Eye (tissue), 1 donor: ENCODE data around the gene HOXB5.

ENCODE experiments used
- DNase-seq: peaks from one replicate; pipeline ENCODE4 v3.0.0-alpha.2; 2015

Gene HOXB5

DNA sequence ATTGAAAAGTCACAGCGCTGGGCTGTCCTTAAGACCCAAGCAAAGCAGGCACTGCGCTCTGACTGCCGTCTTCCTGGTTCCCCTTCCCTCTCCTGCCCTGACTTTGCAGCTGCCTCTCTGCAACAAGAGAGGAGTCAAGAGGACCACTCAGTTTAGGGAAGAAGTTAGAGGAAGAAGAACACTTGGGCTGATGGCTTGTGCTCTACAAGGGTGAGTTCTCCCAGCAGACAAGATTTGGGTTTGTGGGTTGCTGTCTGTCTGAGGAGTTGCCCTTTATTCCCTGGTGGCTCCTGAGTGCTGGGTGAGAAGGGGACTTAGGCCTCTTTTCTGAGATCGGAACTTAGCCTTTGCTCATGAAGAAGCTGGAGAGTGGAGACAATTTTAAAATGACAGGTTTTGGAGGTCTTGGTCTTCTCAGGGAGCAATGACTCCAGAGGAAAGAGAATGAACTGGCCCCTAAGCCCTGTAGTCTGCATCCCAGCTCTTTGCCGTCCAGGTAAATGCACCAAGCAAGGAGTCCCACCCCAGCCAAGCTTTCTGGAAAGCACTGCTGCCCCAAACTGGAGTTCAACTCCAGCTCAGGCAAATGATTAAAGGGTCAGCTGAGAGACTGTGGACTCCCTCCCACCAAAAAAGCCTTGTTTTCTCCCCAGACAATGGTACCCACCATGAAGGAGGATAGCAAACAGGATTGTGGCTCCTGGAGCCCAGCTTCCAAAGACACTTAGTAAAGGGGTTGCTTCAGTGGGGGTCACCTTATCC lies 35.3 kb upstream of the HOXB5 start:
- DNase-seq: no peak

DNA sequence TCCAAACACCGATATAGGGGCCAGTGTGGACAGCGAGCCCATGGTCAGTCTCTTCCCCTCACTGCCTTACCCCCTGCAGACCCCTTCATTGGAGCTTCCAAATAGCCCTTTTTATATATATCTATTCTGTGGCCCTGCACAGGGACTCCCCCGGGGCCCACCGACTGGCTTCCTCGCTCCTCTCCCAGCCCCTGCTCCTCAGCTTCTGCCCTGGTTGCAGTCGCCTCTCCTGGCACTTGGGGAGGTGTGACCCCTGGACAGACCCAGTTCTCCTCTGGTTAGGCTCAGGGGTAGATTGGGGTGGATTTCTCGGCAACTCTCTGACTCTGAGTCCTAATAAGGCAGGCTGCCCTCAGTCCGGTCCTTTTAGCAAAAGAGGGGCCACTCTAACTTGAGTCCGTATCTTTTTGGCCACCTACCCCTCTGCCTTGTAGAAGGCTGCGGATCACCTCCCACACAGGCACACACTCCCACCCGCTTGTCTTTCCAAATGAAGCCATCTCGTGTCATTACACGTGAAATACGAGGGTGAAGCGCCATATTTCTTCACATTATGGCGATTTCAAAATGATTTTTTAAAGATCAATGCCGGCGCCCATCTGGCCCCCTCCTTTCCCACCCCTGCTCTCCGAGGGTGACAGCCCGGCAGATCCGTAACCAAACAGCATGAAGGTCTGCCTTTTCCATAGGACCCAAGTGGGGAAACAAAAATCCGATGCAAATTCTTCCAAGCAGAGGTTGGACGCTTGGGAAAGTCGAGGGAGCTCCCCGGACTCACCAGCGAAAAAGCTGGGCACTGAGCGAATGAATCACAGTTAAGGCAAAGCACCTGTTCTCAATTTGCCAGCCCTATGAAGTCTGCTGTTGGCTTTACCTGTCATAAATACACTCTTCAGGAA lies 34.3 kb upstream of the HOXB5 start:
- no peak for DNase-seq

DNA sequence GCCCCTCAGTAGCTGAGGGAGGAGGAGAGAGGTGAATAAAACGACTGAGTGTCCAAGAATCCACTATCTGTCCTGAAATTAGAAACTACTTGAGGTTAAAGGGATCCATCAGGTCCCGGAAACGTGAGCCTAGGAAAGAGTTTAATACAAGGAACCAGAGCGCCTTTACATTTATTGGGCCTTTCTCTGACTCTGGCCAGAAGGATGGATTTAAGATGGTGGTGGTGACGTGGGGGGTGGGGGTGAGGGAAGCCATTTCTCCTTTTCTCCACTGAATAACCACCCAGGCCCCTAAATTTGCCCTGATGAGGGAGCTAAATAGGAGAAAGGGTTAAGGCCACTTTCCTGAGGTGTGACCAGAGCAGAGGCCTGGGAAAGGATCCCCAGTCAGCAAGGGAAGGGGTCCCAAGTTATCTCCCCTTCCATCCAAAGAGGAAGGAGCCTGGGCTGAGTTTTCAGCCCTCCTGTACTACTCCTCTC lies 33.6 kb upstream of the HOXB5 start:
- DNase-seq: no peak

DNA sequence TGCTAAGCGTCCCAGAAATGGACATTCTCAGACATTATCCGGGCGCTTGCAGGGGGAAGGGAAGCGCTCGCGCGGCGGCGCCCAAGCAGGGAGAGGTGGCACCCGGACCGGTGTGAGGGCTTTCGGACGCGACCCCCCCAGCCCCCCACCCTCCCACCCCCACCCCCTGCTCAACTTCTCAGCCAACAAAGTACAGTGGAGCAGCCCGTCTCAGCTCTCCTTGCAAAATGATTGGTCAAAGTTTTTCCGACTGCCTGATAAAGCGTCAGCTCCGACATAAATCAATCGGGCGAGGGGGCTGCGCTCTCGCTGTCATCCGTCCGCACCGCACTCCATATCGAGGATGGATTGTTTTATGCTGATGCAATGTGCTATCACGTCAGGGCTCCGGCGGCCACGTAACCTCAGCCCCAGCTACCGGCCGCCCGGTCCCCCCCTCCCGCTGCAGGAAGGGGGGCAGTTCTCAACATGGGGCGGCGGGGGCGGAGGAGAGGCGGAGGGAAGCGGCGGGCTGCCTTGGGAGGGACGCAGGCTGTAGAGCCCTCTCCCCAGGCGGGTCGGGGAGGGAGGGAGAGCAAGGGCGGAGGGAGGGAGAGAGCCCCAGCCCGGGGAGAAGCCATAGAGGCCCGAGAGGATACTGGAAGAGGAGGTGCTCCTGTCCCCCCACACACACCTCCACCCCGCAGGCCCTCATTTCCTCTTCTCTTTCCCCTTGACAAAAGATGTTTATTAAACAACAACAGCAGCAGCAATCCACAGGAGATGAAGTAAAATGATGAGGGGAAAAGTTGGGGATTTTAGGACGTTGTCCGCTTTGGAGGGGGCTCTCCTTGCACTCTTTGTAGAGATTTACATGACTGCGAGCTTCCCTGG lies 32.9 kb upstream of the HOXB5 start, which contains the start of gene HOXB9:
HOXB9 (minus strand) TSS at position 114 of the 873 bp plus-strand sequence; CDS start at position 25, 89 bp downstream.
- no peak for DNase-seq

DNA sequence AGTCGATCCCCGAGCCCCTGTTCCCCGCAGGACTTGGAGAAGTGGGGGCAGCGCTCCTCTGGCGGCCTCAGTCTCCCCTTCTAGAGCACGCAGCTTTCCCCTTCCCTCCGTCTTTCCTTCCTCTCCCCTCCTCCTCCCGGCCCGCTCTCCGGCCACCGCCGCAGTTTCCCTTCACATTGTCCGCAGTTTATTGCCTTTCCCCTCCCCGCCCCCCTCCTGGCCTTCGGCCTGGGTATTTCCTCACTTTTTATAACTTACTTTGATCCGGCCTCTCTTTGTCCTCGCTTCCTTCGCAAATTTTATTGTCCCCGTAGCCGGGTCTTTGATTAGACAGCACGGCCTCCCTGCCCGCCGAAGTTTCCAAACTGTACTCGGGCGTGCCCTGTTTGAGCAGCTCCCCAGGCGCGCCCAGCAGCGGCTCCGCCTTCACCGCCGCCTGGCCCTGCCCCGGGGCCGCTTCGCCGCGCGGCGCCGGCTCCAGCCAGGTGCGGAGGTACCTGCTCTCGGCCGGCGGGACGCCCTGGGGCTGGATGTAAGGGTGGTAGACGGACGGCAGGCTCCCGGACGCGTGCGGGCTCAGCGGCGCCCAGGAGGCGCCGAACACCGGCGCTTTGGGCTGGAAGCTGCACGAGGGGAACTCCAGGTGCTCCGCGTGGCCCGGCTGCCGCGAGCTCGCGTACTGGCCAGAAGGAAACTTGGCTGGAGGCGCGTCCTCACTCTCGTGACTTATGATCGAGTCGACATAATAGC lies 32.1 kb upstream of the HOXB5 start:
- no peak for DNase-seq

DNA sequence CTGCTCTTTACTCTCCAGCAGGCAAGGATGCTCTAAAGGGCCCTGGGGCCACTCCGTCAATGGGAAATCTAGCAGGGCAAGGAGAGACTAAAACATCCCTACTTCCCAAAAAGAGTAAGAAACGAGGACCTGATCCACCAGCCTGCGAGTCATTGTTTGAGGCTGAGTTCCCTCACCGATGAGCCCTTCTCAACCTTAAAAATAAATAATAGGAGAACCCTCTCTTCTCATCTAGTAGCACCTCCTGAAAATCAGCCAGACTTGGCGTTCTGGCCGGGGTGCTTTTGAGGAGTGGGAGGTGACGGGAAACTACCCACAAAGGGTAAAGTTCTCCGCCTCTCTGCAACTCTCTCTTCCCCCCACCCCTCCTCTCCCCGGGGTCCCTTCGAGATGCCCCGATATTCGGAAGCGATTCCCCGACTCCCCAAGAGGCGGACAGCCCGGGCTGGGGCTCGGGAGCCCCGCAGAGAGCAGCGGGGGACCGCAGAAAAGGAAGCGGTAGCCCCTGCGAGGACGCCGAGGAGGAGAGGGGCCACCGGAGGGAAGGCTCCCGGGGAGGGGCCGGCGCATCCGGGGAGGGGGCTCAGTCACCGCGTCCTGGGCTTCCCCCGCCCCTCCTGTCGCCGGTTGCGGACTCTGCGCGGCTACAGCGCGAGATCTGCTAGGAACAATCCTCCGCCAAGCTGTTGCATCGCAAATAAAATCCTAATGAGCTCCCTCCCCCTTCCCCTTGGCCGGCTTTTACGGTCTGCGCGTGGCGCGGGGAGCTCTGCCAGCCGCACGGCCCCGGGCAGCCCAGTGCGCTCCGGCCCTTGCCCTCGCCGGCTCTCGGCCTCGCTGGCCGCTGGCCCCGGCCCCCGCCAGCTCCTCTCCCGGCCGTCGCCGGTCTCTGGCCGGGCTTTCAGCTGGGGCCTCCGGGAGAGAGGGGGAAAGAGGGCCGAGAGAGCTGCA lies 31.2 kb upstream of the HOXB5 start:
- peak; percentile 60 for DNase-seq

DNA sequence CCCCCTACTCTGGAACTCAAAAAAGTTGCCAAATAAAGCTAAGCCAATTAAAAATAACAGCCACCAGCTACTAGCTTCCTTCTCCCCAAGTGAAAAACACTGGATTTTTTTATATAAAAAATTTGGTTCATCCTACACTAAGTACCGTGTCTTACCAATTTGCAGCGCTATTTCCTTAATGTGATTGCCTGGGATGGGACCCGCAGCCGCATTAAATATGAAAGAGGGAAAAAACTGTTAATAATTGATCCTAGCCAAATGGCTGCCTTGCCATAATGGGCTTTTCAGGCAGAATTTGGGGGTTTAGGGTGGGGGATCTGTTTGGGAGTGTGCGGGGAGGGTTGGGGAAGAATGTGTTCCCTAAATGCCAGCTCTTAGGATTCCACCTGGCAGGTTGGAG lies 30.5 kb upstream of the HOXB5 start:
- no peak for DNase-seq

DNA sequence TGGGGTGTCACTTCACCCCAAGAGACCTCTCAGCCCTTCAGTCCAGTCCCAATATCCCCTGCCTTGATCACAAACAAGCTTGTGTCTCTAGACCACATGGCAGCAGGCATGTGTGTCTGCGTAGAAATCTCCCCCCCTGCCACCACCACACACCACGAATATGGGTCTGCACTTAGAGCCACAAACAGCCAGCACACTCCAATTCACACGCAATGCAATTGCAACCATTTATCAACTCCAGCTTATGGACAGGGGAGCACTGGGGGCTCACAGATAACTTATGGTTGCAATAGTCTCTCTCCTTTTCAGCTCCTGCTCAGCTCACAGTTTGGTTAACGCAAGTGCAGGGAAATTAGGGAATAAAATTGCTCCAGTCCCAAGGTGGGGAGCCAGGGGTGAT lies 30.0 kb upstream of the HOXB5 start:
- no peak for DNase-seq

DNA sequence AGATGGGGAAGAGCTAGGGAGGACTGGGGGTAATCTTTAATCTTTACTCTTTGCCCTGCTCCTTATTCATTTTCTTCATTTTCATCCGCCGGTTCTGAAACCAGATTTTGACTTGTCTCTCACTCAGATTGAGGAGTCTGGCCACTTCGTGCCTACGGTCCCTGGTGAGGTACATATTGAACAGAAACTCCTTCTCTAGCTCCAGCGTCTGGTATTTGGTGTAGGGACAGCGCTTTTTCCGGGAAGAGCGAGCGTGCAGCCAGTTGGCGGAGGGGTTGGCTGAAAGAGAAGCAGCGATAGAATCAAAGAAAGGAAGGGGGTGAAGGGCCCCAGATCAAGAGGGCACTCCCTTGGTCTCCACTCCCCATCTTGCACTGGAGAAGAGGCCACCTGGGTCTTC lies 29.3 kb upstream of the HOXB5 start:
- DNase-seq: no peak

DNA sequence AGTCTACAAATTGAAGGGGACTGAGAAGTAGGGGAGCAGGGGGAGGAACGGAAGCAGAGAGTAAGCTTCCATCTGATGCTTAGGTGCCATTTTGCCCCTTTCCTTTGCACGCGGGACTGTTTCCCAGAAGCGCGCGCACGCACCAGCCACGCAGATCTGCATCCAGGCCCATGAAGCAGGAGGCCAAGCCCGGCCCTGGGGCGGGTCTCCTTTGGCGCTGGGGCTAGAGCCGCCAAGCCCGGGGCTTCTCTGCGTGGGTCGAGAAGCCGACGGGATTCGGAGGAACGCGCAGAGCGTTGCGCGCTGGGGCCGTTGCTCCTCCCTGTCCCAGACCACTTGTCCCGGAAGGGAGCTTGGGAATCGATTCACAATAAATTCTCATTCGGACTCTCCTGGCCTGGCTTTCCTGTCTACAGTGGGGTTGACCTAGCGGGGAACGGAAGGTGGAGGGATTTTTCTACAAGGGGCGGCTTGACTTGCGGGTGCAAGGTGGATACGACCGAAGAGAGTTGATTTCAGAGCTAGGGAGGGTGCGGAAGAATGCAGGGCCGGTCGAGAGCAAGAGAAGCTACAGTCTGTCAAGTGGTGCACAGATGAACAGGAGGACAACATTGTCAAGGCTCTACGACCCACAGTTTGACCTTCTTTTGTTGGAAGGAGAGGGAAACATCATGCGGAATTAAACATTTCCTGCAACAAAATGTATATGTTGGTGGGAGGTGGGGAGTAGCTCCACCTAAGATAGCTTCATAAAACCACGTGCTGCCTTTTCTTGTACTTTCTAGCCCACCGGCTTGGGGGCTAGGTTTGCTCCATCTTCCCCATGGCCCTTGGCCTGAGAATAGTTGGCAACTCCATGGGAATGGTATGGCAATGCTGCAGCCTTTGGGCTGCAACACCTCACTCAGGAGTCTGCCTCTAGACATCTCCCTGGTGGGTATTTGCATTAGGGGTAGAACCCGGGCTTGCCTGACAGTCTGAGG lies 28.1 kb upstream of the HOXB5 start:
- no peak for DNase-seq

DNA sequence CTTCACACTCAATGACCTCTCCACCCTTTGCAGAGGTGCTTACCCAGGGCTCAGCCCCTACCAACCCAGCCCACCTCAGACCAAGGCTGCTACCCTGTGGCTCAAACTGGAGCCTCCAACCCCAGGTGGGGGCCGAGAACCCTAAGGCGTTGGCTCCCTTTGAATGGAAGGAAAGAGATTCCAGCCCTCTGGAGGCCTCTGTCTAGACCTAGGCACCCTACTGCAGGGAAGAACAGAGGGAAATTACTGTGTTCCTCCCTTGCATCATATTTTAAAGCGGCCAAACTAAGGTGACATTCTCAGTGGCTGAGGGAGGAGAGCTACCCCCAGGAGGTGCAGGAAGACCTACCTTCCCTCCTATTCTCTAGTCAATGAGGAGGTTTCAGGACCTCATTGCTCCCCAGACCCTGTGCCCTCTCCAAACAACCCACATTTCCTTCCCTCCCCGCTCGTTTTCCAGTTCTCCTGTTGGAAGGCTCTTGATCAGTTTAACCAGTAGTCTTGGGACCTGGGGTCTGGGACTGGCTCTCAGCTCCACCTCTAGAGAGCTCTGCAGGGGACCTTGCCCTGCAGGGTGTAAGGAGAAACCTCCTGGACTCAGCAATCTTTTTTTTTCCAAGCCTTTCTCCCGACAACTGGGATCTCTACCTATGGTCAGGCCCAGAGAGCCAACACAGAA lies 27.0 kb upstream of the HOXB5 start:
- DNase-seq: no peak

DNA sequence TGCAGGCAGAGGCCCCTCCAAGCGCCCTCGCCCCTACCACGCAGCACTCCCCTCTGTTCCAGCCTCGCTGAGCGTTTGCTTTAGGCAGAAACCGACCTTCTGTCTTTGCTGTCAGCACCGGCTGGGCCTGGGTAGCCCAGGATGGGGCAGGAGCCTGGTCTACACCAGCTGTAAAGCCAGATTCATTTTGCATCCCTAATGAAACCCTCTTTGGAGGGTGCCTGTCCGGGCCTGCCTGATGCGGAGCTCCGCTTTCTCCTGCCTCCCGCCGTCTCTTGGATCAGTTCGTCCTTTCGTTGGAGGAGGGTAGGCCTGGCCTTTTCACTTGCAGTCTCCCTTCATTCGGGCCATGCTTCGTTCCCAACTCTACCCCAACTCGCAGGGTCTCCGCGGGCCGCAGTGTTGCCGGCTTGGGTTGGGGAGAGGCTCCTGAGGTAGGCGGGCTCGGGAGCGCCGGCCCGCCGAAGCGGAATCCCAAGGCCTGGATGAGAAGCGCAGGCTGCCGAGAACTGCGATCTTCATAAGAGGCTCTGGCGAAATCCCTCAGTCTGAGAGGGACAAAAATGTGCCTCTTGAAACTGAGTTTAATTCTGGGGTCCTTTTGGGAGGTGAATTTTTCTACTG lies 26.4 kb upstream of the HOXB5 start:
- no peak for DNase-seq

DNA sequence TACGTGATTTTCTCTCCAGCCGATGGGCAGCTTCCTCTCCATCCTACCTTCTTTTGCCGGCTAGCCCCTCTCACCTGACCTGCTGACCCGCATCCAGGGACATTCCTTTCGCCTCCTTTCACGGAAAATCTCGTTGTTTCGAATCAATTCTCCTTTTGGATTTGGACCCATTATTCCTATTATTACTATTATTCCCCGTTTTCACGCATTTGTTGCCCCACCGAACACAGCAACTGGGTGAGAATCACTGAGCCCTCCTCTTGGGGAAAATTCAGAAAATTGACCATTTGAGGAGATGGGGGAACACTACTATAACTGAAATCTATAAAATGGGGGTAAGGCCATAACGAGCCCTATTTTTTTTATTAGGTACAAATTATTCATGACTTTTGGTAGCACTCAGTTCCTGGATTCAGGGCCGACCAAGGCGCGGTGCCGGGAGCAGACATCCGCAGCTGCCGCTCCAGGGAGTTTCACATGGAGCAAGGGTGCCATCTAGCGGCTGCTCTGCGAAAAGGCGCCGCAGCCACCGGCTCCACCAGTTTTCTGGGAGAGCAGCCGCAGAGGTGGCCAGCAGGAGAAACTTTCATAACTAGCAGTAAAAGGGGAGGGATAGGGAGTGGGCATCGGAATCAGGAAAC lies 24.8 kb upstream of the HOXB5 start:
- peak; percentile 96 for DNase-seq

DNA sequence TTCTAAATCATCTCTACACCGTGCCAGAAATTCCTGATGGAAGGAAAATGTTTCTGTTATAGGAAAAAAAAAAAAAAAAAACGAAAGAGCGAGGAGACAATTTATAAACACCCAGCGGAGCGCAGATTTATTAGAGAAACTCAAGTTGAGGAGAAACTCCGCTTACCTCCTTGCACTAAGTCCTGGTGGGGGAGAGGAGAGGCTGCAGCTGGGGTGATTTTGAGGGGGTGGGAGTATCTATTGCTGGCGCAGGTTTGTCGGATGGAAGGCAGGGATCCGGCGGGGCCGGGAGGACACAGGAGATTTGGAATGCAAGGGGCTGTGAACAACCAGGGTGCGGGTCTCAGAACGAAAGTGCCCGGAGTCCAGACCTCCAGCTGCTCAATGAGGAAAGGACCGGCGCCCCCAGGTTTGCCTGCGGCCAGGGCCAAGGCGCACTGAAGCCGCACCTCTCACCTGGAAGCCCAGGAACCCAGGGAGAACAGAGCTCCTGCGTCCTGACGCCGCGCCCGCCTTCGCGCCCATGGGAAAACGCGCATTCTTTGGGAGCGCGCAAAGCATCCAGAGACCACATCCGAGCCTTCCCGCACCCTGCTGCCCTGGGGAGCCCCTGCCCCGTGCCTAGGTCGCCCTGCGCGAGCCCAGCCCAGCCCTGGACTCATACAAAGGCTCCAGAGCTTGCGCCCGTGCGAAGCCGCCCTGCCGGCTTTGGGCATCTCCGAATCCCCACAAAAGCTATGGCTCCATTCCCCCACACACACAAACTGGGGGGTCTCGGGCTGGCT lies 24.1 kb upstream of the HOXB5 start:
- DNase-seq: peak; percentile 53

DNA sequence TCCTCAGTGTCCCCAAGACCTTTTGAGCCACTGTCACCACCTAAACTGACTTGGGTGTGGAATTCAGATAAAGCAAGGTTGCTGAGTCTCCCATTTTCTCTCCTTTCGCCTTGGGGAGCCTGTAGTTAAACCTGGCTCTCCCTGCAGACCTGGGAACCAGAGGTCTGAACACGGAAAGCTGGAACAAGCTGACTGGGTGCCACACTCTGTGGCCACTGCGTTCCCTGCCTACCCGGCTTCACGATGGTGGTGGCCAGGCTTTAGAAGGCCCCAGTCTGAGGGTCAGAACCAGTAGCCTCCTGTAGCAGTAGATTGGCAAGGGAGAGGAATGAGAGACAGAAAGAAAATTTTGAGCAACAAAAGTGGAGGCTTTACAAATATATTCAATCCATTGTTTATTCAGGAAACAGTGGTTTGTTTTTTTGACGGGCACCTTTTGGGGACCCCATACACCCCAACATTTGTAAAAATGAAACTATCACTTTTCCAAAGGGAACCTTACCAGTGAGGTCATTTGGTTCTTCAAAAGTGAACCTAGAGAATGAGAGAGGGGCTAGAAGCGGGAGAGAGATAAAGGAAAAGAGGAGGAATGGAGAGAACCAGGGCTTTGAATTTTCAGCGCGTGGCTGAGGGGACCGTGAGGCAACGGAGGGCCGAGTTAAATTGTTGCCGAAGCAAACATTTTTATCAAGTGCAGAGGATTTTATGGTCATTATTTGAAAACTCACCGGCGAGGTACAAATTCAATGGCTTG lies 23.3 kb upstream of the HOXB5 start:
- no peak for DNase-seq

DNA sequence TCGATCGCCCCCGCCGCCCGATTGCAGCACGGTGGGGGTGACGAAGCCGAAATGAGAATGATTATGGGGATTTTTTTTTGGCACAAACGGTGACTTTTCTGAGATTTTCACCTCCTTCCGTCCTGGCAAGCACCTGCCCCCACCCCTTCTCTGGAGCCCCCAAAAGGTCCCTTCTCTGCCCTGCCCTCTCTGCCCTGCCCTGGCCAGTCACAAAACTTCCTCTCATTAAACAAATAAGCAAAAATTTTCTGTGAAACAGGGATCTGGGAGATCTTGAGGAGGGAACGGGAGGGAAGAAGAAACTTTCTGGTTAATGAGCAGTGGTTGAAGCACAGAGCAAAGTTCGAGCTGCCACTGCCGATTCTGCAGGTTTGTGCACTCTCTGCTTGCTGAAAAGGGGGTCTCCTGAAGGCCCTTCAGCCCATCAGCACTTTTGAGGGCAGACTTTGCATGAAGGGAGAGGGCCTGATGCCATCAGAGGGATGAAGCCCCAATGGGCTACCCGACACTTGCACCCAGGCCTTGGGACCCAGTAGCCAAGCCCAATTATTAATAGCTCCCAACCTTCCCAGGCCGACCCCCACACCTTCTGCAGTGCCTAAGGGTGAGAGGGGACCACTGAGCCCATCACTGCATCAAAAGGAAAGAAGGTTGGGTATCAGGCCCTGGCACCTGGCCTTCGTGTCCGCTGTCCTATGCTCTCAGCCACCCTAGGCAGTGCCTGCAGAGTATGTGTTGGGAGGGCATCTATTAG lies 22.6 kb upstream of the HOXB5 start:
- peak; percentile 14 for DNase-seq
